NOMO-1 treated with dmso at 0.1 percent for 144 hours (cell line): Measurements from ENCODE around the gene OR13C5.

Experiments used
- DNase-seq: peaks from one replicate; lab custom pipeline; 2025; ENCODE audit not compliant: unreplicated experiment; lab: John Stamatoyannopoulos, UW

Gene OR13C5

DNA sequence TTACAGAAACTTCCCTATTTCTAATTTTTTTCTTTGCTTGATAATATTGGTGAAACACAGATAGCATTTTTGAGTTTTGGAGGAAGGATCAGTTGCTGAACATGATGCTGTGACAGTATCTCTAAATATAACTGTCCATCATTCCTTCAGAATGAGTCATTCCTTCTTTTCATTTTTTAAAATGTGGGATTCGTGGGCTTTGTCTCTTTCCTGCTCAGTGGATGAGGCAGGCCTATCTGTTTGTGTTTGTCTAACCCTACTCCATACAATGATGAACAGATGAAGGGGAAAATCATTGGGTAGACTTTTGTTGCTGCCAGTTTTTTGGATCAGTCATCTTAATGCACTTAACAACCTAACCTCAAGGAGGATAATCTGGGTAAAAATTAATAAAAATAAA, 46.0 kb downstream of the OR13C5 start:
- no peak for DNase-seq
